HEK293 (cell line): ENCODE results near the gene GSPT1.

Experiments used
- GLI2 ChIP-seq: fragments of 450-650 bp; formaldehyde crosslinking; IDR thresholded peaks from 2 replicates; pipeline ENCODE4; 2017; ENCODE audit warnings: missing biosample characterization, missing genetic modification characterization, low read depth, borderline replicate concordance
- HOXA7 ChIP-seq: sonication (generic); formaldehyde crosslinking; IDR thresholded peaks from 2 replicates; pipeline ENCODE4 v1.8.1; 2022; ENCODE audit warnings: missing genetic modification reagents, borderline replicate concordance
- PRDM1 ChIP-seq: fragments of 450-650 bp; formaldehyde crosslinking; IDR thresholded peaks from 2 replicates; pipeline ENCODE4; 2016; ENCODE audit warnings: missing biosample characterization, missing genetic modification characterization
- SP3 ChIP-seq: fragments of 450-650 bp; formaldehyde crosslinking; IDR thresholded peaks from 2 replicates; pipeline ENCODE4 v1.5.1; 2016; ENCODE audit warnings: missing biosample characterization, missing genetic modification characterization
- SP7 ChIP-seq: fragments of 450-650 bp; formaldehyde crosslinking; IDR thresholded peaks from 2 replicates; pipeline ENCODE4 v1.5.1; 2016; ENCODE audit warnings: missing biosample characterization, missing genetic modification characterization
- TSHZ1 ChIP-seq: fragments of 450-650 bp; formaldehyde crosslinking; IDR thresholded peaks from 2 replicates; pipeline ENCODE4 v1.5.1; 2016; ENCODE audit warnings: missing biosample characterization, missing genetic modification characterization, borderline replicate concordance
- YY1 ChIP-seq: fragments of 450-650 bp; formaldehyde crosslinking; IDR thresholded peaks from 2 replicates; pipeline ENCODE4 v1.5.1; 2018; ENCODE audit warnings: missing biosample characterization, missing genetic modification characterization
- ZBTB17 ChIP-seq: fragments of 450-650 bp; formaldehyde crosslinking; IDR thresholded peaks from 2 replicates; pipeline ENCODE4 v1.5.1; 2016; ENCODE audit warnings: missing biosample characterization, missing genetic modification characterization
- ZBTB21 ChIP-seq: fragments of 450-650 bp; formaldehyde crosslinking; IDR thresholded peaks from 2 replicates; pipeline ENCODE4 v1.5.1; 2017; ENCODE audit warnings: missing biosample characterization, missing genetic modification characterization
- ZNF10 ChIP-seq: fragments of 450-650 bp; formaldehyde crosslinking; IDR thresholded peaks from 2 replicates; pipeline ENCODE4 v1.5.1; 2017; ENCODE audit warnings: missing biosample characterization, missing genetic modification characterization
- ZNF112 ChIP-seq: fragments of 450-650 bp; formaldehyde crosslinking; IDR thresholded peaks from 2 replicates; pipeline ENCODE4 v1.5.0; 2017; ENCODE audit warnings: missing biosample characterization, missing genetic modification characterization
- ZNF169 ChIP-seq: fragments of 450-650 bp; formaldehyde crosslinking; IDR thresholded peaks from 2 replicates; pipeline ENCODE4 v1.5.1; 2016; ENCODE audit warnings: missing biosample characterization, missing genetic modification characterization
- ZNF184 ChIP-seq: fragments of 450-650 bp; IDR thresholded peaks from 2 replicates; pipeline ENCODE4 v1.5.1; 2018; ENCODE audit warnings: missing biosample characterization, mild to moderate bottlenecking, missing genetic modification characterization
- ZNF24 ChIP-seq: fragments of 450-650 bp; formaldehyde crosslinking; IDR thresholded peaks from 2 replicates; pipeline ENCODE4 v1.5.1; 2016; ENCODE audit warnings: missing biosample characterization, missing genetic modification characterization
- ZNF292 ChIP-seq: fragments of 450-650 bp; formaldehyde crosslinking; IDR thresholded peaks from 2 replicates; pipeline ENCODE4 v1.5.1; 2016; ENCODE audit warnings: low read depth, missing biosample characterization, missing genetic modification characterization, borderline replicate concordance
- ZNF311 ChIP-seq: fragments of 450-650 bp; formaldehyde crosslinking; IDR thresholded peaks from 2 replicates; pipeline ENCODE4 v1.5.1; 2017; ENCODE audit warnings: missing biosample characterization, missing genetic modification characterization, borderline replicate concordance
- ZNF335 ChIP-seq: fragments of 450-650 bp; formaldehyde crosslinking; conservative IDR thresholded peaks from 2 replicates; pipeline ENCODE4 v1.5.1; 2016; ENCODE audit warnings: missing biosample characterization, missing genetic modification characterization
- ZNF350 ChIP-seq: fragments of 450-650 bp; formaldehyde crosslinking; IDR thresholded peaks from 2 replicates; pipeline ENCODE4 v1.5.0; 2017; ENCODE audit warnings: missing biosample characterization, mild to moderate bottlenecking, missing genetic modification characterization
- ZNF580 ChIP-seq: fragments of 450-650 bp; formaldehyde crosslinking; IDR thresholded peaks from 2 replicates; pipeline ENCODE4 v1.5.1; 2016; ENCODE audit warnings: missing biosample characterization, missing genetic modification characterization
- ZNF600 ChIP-seq: fragments of 450-650 bp; formaldehyde crosslinking; IDR thresholded peaks from 2 replicates; pipeline ENCODE4 v1.5.1; 2016; ENCODE audit warnings: missing biosample characterization, missing genetic modification characterization
- ZNF621 ChIP-seq: fragments of 450-650 bp; formaldehyde crosslinking; IDR thresholded peaks from 2 replicates; pipeline ENCODE4 v1.5.1; 2017; ENCODE audit warnings: missing biosample characterization, missing genetic modification characterization
- ZNF624 ChIP-seq: fragments of 450-650 bp; formaldehyde crosslinking; IDR thresholded peaks from 2 replicates; pipeline ENCODE4 v1.5.1; 2017; ENCODE audit warnings: missing biosample characterization, missing genetic modification characterization
- ZNF626 ChIP-seq: fragments of 450-650 bp; sonication (Bioruptor Pico); formaldehyde crosslinking; IDR thresholded peaks from 2 replicates; pipeline ENCODE4 v1.5.1; 2018; ENCODE audit warnings: missing biosample characterization, missing genetic modification characterization, inconsistent platforms
- ZNF639 ChIP-seq: fragments of 450-650 bp; formaldehyde crosslinking; IDR thresholded peaks from 2 replicates; pipeline ENCODE4 v1.5.1; 2016; ENCODE audit warnings: missing biosample characterization, missing genetic modification characterization
- ZNF658 ChIP-seq: fragments of 450-650 bp; formaldehyde crosslinking; IDR thresholded peaks from 2 replicates; pipeline ENCODE4; 2016; ENCODE audit warnings: missing biosample characterization, missing genetic modification characterization
- ZXDB ChIP-seq: fragments of 450-650 bp; formaldehyde crosslinking; IDR thresholded peaks from 2 replicates; pipeline ENCODE4 v1.5.1; 2016; ENCODE audit warnings: missing biosample characterization, missing genetic modification characterization
- TF ChIP-seq, protein P1 (sequence below): fragments of 450-650 bp; formaldehyde crosslinking; IDR thresholded peaks from 2 replicates; pipeline ENCODE4 v1.5.1; 2016; ENCODE audit warnings: missing biosample characterization, missing genetic modification characterization
- TF ChIP-seq, protein P2 (sequence below): fragments of 450-650 bp; formaldehyde crosslinking; IDR thresholded peaks from 2 replicates; pipeline ENCODE4 v1.5.1; 2016; ENCODE audit warnings: missing biosample characterization, missing genetic modification characterization
- TF ChIP-seq, protein P3 (sequence below): fragments of 450-650 bp; IDR thresholded peaks from 2 replicates; pipeline ENCODE4 v1.5.1; 2018; ENCODE audit warnings: missing biosample characterization, mild to moderate bottlenecking, missing genetic modification characterization

The GSPT1 gene

GRCh38 chr16:11833951-11834695 lies 81.6 kb downstream of the GSPT1 start (continued):
- TF ChIP-seq, protein P1, sequence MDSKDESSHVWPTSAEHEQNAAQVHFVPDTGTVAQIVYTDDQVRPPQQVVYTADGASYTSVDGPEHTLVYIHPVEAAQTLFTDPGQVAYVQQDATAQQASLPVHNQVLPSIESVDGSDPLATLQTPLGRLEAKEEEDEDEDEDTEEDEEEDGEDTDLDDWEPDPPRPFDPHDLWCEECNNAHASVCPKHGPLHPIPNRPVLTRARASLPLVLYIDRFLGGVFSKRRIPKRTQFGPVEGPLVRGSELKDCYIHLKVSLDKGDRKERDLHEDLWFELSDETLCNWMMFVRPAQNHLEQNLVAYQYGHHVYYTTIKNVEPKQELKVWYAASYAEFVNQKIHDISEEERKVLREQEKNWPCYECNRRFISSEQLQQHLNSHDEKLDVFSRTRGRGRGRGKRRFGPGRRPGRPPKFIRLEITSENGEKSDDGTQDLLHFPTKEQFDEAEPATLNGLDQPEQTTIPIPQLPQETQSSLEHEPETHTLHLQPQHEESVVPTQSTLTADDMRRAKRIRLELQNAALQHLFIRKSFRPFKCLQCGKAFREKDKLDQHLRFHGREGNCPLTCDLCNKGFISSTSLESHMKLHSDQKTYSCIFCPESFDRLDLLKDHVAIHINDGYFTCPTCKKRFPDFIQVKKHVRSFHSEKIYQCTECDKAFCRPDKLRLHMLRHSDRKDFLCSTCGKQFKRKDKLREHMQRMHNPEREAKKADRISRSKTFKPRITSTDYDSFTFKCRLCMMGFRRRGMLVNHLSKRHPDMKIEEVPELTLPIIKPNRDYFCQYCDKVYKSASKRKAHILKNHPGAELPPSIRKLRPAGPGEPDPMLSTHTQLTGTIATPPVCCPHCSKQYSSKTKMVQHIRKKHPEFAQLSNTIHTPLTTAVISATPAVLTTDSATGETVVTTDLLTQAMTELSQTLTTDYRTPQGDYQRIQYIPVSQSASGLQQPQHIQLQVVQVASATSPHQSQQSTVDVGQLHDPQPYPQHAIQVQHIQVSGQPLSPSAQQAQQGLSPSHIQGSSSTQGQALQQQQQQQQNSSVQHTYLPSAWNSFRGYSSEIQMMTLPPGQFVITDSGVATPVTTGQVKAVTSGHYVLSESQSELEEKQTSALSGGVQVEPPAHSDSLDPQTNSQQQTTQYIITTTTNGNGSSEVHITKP (tag by site-specific recombination), result peak; percentile 33; the same call in 1 of the 2 replicates
- TF ChIP-seq YY1 (tag by site-specific recombination) (no peak), SP7 (tag by site-specific recombination) (0 out of 2 replicates have a peak, but pooled peaks have one; percentile 13), ZNF335 (tag by site-specific recombination) (no peak), ZBTB21 (tag by site-specific recombination) (no peak), ZBTB17 (tag by site-specific recombination) (peak; percentile 84), ZNF580 (tag by site-specific recombination) (no peak), ZNF624 (tag by site-specific recombination) (no peak), ZNF169 (tag by site-specific recombination) (no peak), SP3 (tag by site-specific recombination) (no peak), ZNF24 (tag by site-specific recombination) (peak; percentile 23; the same call in 1 of the 2 replicates), GLI2 (no peak), ZNF112 (tag by site-specific recombination) (no peak), ZNF350 (tag by site-specific recombination) (no peak), ZNF292 (tag by site-specific recombination) (no peak), ZNF626 (tag by site-specific recombination) (no peak), ZNF639 (tag by site-specific recombination) (no peak), ZNF600 (tag by site-specific recombination) (0 out of 2 replicates have a peak, but pooled peaks have one; percentile 13), ZNF10 (0 out of 2 replicates have a peak, but pooled peaks have one; percentile 21), ZNF621 (tag by site-specific recombination) (no peak), HOXA7 (no peak), ZNF658 (no peak), PRDM1 (tag by site-specific recombination) (no peak), ZXDB (tag by site-specific recombination) (no peak), ZNF311 (tag by site-specific recombination) (no peak), ZNF184 (tag by site-specific recombination) (no peak), TSHZ1 (tag by site-specific recombination) (no peak; the same call in 1 of the 2 replicates)
- TF ChIP-seq, protein P2, sequence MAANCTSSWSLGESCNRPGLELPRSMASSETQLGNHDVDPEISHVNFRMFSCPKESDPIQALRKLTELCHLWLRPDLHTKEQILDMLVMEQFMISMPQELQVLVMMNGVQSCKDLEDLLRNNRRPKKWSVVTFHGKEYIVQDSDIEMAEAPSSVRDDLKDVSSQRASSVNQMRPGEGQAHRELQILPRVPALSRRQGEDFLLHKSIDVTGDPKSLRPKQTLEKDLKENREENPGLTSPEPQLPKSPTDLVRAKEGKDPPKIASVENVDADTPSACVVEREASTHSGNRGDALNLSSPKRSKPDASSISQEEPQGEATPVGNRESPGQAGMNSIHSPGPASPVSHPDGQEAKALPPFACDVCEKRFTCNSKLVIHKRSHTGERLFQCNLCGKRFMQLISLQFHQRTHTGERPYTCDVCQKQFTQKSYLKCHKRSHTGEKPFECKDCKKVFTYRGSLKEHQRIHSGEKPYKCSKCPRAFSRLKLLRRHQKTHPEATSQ (tag by site-specific recombination), result no peak
- TF ChIP-seq, protein P3, sequence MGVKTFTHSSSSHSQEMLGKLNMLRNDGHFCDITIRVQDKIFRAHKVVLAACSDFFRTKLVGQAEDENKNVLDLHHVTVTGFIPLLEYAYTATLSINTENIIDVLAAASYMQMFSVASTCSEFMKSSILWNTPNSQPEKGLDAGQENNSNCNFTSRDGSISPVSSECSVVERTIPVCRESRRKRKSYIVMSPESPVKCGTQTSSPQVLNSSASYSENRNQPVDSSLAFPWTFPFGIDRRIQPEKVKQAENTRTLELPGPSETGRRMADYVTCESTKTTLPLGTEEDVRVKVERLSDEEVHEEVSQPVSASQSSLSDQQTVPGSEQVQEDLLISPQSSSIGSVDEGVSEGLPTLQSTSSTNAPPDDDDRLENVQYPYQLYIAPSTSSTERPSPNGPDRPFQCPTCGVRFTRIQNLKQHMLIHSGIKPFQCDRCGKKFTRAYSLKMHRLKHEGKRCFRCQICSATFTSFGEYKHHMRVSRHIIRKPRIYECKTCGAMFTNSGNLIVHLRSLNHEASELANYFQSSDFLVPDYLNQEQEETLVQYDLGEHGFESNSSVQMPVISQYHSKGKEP (tag by site-specific recombination), result peak; percentile 58; the same call in 1 of the 2 replicates
